PC-3 (cell line): Measurements from ENCODE around the gene HMCN2. TPM values are rescaled to one million over a fixed set of nuclear protein-coding genes. Genes with fewer than 3 reads are reported as not detected.

Experiments used
- ATAC-seq: fragments of 200-7000 bp; cut with Tn5 transposase; 2 replicates; pipeline ENCODE4 v1.9.1; 2020; ENCODE audit warnings: mild to moderate bottlenecking, moderate library complexity
- BruUV-seq: library from RNA; stranded (reverse); fragments of 400-500 nt; replicated peaks from 2 replicates; lab custom pipeline; 2021; lab: Mats Ljungman, UMichigan
- CTCF ChIA-PET: fragments of 300-600 bp; sonication (Branson Sonifier 250); formaldehyde crosslinking; loops from one replicate; lab custom pipeline; 2022; ENCODE audit warnings: antibody characterized with exemption; lab: Charles Lee
- POLR2A ChIA-PET: fragments of 300-600 bp; sonication (Branson Sonifier 250); formaldehyde crosslinking; loops from one replicate; lab custom pipeline; 2022; ENCODE audit warnings: antibody characterized with exemption; ENCODE audit not compliant: unreplicated experiment; lab: Charles Lee
- DNase-seq: peaks from one replicate; pipeline ENCODE4 v3.0.0-alpha.2; 2015
- H2AFZ ChIP-seq: fragments of 300-600 bp; sonication (generic); 2 replicates; pipeline ENCODE4 v1.6.0; 2016; ENCODE audit warnings: antibody characterized with exemption, low read length
- H3F3A ChIP-seq: fragments of 300-600 bp; sonication (generic); one replicate; pipeline ENCODE4 v1.6.0; 2017; ENCODE audit warnings: antibody characterized with exemption, low read length, control low read depth, mild to moderate bottlenecking; ENCODE audit not compliant: unreplicated experiment
- H3K27ac ChIP-seq: fragments of 300-600 bp; sonication (generic); 2 replicates; pipeline ENCODE4 v1.5.1; 2016; ENCODE audit warnings: mild to moderate bottlenecking, low read length
- H3K27me3 ChIP-seq: fragments of 300-600 bp; sonication (generic); 2 replicates; pipeline ENCODE4 v1.6.1; 2016; ENCODE audit warnings: low read length, mixed read lengths
- H3K36me3 ChIP-seq: fragments of 300-600 bp; sonication (generic); 2 replicates; pipeline ENCODE4 v1.6.1; 2016; ENCODE audit warnings: low read depth, mixed run types, low read length, mixed read lengths
- H3K4me1 ChIP-seq: fragments of 300-600 bp; sonication (generic); 2 replicates; pipeline ENCODE4 v1.5.1; 2016; ENCODE audit warnings: low read length; ENCODE audit not compliant: insufficient read depth
- H3K4me2 ChIP-seq: fragments of 300-600 bp; sonication (generic); 2 replicates; pipeline ENCODE4 v1.6.0; 2016; ENCODE audit warnings: low read length
- H3K4me3 ChIP-seq: fragments of 300-600 bp; sonication (generic); 2 replicates; pipeline ENCODE4 v1.5.1; 2016; ENCODE audit warnings: mild to moderate bottlenecking, low read length, mixed read lengths
- H3K79me2 ChIP-seq: fragments of 300-600 bp; sonication (generic); 2 replicates; pipeline ENCODE4 v1.6.1; 2017; ENCODE audit warnings: low read length, mixed read lengths
- H3K9ac ChIP-seq: fragments of 300-600 bp; sonication (generic); 2 replicates; pipeline ENCODE4 v1.6.0; 2016; ENCODE audit warnings: mild to moderate bottlenecking, low read length
- H3K9me2 ChIP-seq: fragments of 300-600 bp; sonication (generic); replicated peaks from 2 replicates; pipeline ENCODE4 v1.6.1; 2016; ENCODE audit warnings: mixed run types, low read length, mixed read lengths
- H3K9me3 ChIP-seq: fragments of 300-600 bp; sonication (generic); 2 replicates; pipeline ENCODE4 v1.6.1; 2016; ENCODE audit warnings: low read length, mixed read lengths
- H4K20me1 ChIP-seq: fragments of 300-600 bp; sonication (generic); 2 replicates; pipeline ENCODE4 v1.6.1; 2016; ENCODE audit warnings: low read length, mixed read lengths
- EZH2 ChIP-seq: fragments of 300-600 bp; sonication (generic); IDR thresholded peaks from one replicate; pipeline ENCODE4 v1.6.1; 2017; ENCODE audit warnings: antibody characterized with exemption, mild to moderate bottlenecking, low read length; ENCODE audit not compliant: unreplicated experiment
- EZH2phosphoT487 ChIP-seq: fragments of 300-600 bp; sonication (generic); IDR thresholded peaks from 2 replicates; pipeline ENCODE4 v1.6.1; 2018; ENCODE audit warnings: mild to moderate bottlenecking, antibody characterized with exemption, low read length, borderline replicate concordance
- intact Hi-C: fragments of 100-400 bp; cut with micrococcal nuclease; formaldehyde crosslinking; loops from 2 replicates; pipeline ENCODE4 v1.9.0; 2023
- total RNA-seq: library from RNA; depleted of rRNA; stranded (reverse); fragments of >200 nt; gene quantifications from 2 replicates; pipeline ENCODE4 v1.2.3, GENCODE V29; 2014
- TF ChIP-seq, protein P1 (sequence below): fragments of 300-600 bp; sonication (generic); conservative IDR thresholded peaks from 2 replicates; pipeline ENCODE4 v1.5.1; 2017; ENCODE audit warnings: antibody characterized with exemption, low read depth, mild to moderate bottlenecking, low read length

Gene HMCN2
- total RNA-seq, 1 experiment from 2014 or later = 0.11 TPM

DNA sequence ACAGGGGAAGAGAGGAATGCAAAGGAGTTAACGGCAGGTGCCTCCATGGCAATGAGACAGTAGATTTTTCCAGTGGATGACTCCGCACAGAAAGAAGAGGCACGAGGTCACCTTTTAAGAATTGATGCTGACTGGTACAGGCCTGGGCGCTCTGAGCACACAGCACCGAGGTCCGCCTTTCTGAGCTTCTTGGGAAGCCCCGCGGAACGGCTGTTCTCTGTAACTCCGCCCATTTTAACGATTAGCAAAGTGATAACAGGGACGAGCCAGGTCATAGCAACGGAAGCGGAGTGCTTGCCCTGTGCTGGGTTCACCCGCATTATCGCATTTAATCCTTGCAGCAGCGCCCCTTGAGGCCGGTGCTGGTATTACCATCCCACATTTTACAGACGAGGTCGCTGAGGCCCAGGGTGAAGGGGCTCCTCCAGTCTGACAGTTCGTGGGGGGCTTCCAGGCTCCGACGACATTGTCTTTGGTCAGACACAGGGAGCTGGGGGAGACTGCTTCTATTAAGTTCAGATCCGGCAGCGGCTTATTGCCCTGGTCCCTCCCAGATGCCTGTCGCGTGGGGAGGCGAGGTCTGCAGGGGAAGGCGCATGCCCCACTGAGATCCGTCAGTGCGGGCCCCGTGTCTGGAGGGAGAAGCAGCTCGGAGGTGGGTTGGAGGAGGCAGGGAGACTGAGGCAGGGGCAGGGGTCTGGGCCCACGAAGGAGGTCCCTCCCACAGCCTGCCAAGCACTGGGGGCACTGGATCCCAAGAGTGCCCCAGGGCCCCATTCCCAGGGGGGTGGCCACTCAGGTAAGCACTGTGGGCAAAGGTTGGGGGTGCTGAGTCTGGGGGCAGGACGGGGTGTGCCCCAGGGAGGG, 22.3 kb upstream of the HMCN2 start:
- Histone ChIP-seq H2AFZ (peak overlapping the region; percentile 76), H3K4me2 (peak overlapping the region; percentile 65), H3K27ac (no peak overlapping the region), H3K9me3 (no peaks in the 10 kb centered on the region), H3K9me2 (no peaks in the 10 kb centered on the region), H3K27me3 (no peaks in the 10 kb centered on the region), H3K9ac (no peak overlapping the region), H4K20me1 (no peaks in the 10 kb centered on the region), H3K4me1 (no peaks in the 10 kb centered on the region), H3K4me3 (no peak overlapping the region), H3K36me3 (no peaks in the 10 kb centered on the region), H3F3A (no peaks in the 10 kb centered on the region), H3K79me2 (no peaks in the 10 kb centered on the region)
- ATAC-seq (peak; percentile 78), DNase-seq (peak; percentile 65)
- ChIA-PET CTCF (no interaction called here), POLR2A (interaction anchor here (0.6 kb wide), 1 partner anchor 1331 kb away, joined by 6 read pairs; no protein-coding TSS in a partner anchor)
- intact Hi-C loops = no loop called here
- no peak for TF ChIP-seq EZH2
- TF ChIP-seq, protein P1, sequence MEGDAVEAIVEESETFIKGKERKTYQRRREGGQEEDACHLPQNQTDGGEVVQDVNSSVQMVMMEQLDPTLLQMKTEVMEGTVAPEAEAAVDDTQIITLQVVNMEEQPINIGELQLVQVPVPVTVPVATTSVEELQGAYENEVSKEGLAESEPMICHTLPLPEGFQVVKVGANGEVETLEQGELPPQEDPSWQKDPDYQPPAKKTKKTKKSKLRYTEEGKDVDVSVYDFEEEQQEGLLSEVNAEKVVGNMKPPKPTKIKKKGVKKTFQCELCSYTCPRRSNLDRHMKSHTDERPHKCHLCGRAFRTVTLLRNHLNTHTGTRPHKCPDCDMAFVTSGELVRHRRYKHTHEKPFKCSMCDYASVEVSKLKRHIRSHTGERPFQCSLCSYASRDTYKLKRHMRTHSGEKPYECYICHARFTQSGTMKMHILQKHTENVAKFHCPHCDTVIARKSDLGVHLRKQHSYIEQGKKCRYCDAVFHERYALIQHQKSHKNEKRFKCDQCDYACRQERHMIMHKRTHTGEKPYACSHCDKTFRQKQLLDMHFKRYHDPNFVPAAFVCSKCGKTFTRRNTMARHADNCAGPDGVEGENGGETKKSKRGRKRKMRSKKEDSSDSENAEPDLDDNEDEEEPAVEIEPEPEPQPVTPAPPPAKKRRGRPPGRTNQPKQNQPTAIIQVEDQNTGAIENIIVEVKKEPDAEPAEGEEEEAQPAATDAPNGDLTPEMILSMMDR = peak; percentile 83
- BruUV-seq = no TSS peak

DNA sequence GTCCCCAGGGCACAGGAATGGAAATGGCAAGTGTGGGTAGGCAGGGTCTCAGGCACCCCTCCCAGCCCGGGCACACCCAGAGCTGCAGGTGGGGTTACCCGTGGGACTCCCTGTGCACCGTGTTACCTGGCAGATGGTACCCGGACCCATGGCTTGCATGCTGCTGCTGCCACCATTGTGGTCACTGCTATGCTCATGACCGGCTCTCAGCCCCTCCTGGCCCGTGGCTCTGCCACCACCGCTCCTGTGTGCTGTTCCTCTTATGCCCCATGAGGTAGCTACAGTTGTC, 21.7 kb upstream of the HMCN2 start:
- Histone ChIP-seq H3K4me1 (no peaks in the 10 kb centered on the region), H3K36me3 (no peaks in the 10 kb centered on the region), H3K9me3 (no peaks in the 10 kb centered on the region), H3K4me2 (no peak overlapping the region), H2AFZ (no peak overlapping the region), H3F3A (no peaks in the 10 kb centered on the region), H3K4me3 (no peak overlapping the region), H3K9me2 (no peaks in the 10 kb centered on the region), H3K9ac (no peak overlapping the region), H3K79me2 (no peaks in the 10 kb centered on the region), H4K20me1 (no peaks in the 10 kb centered on the region), H3K27me3 (no peaks in the 10 kb centered on the region), H3K27ac (no peak overlapping the region)
- ChIA-PET CTCF (no interaction called here), POLR2A (interaction anchor here (0.6 kb wide), 1 partner anchor 1331 kb away, joined by 6 read pairs; no protein-coding TSS in a partner anchor)
- TF ChIP-seq, protein P1 = no peak
- TF ChIP-seq EZH2 = no peak
- no peak for TF ChIP-seq EZH2phosphoT487
- DNase-seq (no peak), ATAC-seq (no peak)
- no TSS peak for BruUV-seq
- intact Hi-C loops = no loop called here

DNA sequence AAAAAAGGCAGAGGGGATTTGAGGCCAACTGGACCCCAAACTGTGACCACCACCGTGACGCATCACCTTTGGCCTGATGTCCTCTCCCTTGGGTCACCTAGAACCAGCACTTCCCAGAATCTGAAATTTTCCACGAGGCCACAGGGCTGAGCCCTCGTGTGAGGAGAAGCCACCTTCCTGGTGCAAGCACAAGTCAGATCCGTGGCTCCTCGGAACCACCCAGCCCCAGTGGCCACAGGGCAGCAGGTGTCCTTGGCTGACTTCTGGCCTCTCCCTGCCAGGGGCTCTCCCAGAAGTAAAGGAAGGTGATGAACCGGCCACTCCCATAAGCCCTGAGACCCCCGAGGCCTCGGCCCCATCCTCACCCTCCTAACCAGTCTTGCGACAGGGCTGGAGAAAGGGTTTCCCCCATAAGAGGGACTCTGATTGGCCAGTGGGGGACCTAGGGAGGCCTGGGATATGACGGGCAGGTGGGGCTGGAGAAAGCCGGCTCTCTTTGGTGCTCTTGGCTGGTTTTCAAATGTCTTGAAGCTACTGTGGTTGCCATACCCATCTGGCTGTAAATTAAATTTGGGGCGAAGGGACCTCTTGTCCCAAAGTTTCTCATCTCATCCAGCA, 20.9 kb upstream of the HMCN2 start:
- Histone ChIP-seq H3K27me3 (no peaks in the 10 kb centered on the region), H4K20me1 (no peaks in the 10 kb centered on the region), H3K4me2 (no peak overlapping the region), H2AFZ (no peak overlapping the region), H3K36me3 (no peaks in the 10 kb centered on the region), H3K9ac (no peak overlapping the region), H3K9me3 (no peaks in the 10 kb centered on the region), H3K4me3 (no peak overlapping the region), H3K4me1 (no peaks in the 10 kb centered on the region), H3K9me2 (no peaks in the 10 kb centered on the region), H3F3A (no peaks in the 10 kb centered on the region), H3K27ac (no peak overlapping the region), H3K79me2 (no peaks in the 10 kb centered on the region)
- ChIA-PET CTCF (interaction anchor here (0.7 kb wide), 1 partner anchor 183 kb away, joined by 3 read pairs; no protein-coding TSS in a partner anchor), POLR2A (no interaction called here)
- intact Hi-C loops = no loop called here
- BruUV-seq = no TSS peak
- TF ChIP-seq, protein P1 = no peak
- TF ChIP-seq EZH2 = no peak
- DNase-seq = no peak
- ATAC-seq = no peak
